ENCODE results near the gene DPH3.

DNA sequence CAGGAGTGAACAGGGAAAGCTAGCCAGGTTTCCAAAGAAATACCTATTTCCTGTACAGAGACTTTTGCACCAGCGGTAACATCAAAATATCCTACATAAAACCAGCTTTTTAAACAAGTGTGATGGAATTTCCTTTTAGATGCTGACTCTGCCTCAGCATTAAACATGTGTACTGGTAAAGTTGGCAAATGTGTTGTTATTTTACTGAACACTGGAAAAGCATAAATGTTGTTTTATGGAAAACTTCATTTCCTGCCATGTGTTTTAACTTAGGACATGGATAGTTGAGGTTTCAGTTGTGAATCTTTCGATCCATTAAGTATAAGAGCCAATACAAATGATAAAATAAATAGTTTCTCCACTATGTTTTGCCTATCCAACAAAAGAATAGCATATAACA lies 15.9 kb upstream of the DPH3 start:
- TF ChIP-seq SUZ12 (IDR thresholded peaks at IDR 0.05; ENCODE audit: unreplicated experiment), result no peak
- no peak for TF ChIP-seq SMC3 (IDR thresholded peaks at IDR 0.05; ENCODE audit: borderline replicate concordance, low read length)
- TF ChIP-seq CBFB (IDR thresholded peaks at IDR 0.05; ENCODE audit: low read depth), result no peak
- TF ChIP-seq ETV6 (conservative IDR thresholded peaks at IDR 0.05 in 1 of 2, IDR thresholded peaks at IDR 0.05 in 1 of 2; ENCODE audit: borderline replicate concordance in 1 of 2, low read depth in 1 of 2), result no peak
- TF ChIP-seq, protein P1, sequence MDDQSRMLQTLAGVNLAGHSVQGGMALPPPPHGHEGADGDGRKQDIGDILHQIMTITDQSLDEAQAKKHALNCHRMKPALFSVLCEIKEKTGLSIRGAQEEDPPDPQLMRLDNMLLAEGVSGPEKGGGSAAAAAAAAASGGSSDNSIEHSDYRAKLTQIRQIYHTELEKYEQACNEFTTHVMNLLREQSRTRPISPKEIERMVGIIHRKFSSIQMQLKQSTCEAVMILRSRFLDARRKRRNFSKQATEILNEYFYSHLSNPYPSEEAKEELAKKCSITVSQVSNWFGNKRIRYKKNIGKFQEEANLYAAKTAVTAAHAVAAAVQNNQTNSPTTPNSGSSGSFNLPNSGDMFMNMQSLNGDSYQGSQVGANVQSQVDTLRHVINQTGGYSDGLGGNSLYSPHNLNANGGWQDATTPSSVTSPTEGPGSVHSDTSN (IDR thresholded peaks at IDR 0.05; ENCODE audit: insufficient replicate concordance, low read depth, low read length), result no peak

All from GM12878 (cell line).